ENCODE data around the gene KIFC3.
A peak's percentile ranks its signal among the peaks of the same experiment; 100 is the strongest.
"Not testable (repeated sequence)": the region's sequence is repeated elsewhere in the genome, so short reads cannot be mapped to it uniquely, and the experiment has no call there.

KIFC3 gene

DNA sequence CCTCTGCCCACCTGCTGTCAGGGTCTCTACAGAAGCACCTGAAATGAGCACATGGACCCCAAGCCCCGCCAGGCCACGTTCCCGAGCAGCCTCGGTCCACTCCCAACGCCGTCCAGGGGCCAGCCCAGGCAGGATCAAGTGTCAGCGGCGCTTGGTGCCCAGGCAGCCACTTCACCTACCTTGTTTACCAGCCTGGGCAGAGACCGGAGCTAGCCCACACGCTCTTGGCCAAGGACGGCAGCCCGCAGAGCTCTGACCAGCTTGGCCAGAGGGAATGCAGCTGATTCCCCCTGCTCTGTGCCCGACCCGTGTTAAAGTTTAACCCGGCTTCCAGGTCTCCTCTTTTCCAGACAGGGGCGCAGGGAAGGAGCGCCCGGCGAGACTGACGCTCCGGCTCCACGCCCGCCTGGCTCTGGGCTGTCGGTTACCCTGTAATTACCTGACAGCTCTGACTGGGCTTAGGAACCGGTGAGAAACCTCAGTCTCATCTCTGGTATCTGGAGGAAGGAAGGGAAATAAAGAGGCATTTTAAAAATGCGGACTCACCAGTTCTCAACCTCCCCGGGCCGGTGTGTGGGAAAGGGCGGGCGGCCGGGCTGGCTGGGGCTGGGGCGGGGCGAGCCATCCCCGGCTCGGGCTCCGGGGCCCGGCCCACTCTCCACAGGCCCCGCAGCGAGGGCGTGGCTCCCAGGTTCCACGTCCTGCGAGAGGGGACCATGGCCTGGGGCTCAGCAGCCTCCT, 4.6 kb downstream of the KIFC3 start:
- peak overlapping the region; percentile 43 for H3K27ac ChIP-seq
- TF ChIP-seq, protein P1, sequence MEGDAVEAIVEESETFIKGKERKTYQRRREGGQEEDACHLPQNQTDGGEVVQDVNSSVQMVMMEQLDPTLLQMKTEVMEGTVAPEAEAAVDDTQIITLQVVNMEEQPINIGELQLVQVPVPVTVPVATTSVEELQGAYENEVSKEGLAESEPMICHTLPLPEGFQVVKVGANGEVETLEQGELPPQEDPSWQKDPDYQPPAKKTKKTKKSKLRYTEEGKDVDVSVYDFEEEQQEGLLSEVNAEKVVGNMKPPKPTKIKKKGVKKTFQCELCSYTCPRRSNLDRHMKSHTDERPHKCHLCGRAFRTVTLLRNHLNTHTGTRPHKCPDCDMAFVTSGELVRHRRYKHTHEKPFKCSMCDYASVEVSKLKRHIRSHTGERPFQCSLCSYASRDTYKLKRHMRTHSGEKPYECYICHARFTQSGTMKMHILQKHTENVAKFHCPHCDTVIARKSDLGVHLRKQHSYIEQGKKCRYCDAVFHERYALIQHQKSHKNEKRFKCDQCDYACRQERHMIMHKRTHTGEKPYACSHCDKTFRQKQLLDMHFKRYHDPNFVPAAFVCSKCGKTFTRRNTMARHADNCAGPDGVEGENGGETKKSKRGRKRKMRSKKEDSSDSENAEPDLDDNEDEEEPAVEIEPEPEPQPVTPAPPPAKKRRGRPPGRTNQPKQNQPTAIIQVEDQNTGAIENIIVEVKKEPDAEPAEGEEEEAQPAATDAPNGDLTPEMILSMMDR (conservative IDR thresholded peaks at IDR 0.05), result no peak
- TF ChIP-seq ZFX (IDR thresholded peaks at IDR 0.05), result no peak

DNA sequence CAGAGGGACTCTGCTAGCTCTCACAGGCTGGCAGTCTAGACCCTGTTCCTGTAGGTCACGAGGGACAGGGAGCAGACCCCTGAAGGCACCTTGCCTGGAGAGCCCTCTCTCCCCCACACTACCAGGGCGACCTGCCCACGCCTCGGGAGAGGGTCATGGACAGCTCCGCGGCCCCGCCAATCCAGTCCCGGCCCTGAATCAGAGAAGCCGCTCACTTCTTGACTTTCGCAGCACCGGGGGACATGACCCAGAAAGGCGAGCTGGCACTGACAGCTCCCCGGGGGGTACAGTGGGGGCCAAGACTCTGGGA, 5.1 kb downstream of the KIFC3 start:
- TF ChIP-seq ZFX (IDR thresholded peaks at IDR 0.05), result no peak
- TF ChIP-seq, protein P1 (conservative IDR thresholded peaks at IDR 0.05), result no peak
- H3K27ac ChIP-seq, result peak overlapping the region; percentile 43

DNA sequence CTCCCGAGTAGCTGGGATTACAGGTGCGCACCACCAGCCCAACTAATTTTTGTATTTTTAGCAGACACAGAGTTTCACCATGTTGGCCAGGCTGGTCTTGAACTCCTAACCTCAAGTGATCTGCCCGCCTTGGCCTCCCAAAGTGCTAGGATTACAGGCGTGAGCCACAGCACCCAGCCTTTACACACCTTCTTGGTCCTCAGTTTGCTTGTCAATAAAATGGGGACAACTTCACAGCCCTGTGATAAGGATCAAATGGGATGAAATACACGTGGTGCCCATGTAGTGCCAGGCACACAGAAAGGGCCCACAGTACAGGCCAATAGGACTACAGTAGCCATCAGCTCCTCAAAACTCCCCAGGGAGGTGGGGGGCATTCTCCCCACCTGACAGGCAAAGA, 6.3 kb downstream of the KIFC3 start:
- H3K27ac ChIP-seq, result not testable (repeated sequence)

DNA sequence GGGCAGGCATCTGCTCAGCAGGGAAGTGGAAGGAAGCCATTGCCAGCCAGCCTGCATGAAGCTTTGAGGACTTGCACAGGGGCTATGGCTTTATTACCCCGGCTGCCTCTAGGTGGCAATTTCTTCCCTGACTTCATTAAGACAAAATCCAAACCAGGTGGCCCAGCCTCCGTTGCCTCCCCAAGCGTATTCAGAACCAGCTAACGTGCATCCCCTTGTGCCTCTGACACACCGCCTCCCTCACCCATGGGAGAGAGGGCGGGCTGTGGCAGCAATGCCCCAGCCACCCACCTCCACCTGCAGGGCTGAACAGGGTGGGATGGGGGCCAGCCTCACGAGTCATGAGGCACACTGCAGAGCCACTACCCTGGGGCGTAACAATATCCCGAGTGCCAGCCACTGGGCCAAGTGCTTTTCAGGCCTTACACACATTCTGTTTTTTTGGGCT, 6.8 kb downstream of the KIFC3 start:
- H3K27ac ChIP-seq, result no peak overlapping the region
- TF ChIP-seq ZFX (IDR thresholded peaks at IDR 0.05), result no peak
- TF ChIP-seq, protein P1 (conservative IDR thresholded peaks at IDR 0.05), result peak; percentile 68

DNA sequence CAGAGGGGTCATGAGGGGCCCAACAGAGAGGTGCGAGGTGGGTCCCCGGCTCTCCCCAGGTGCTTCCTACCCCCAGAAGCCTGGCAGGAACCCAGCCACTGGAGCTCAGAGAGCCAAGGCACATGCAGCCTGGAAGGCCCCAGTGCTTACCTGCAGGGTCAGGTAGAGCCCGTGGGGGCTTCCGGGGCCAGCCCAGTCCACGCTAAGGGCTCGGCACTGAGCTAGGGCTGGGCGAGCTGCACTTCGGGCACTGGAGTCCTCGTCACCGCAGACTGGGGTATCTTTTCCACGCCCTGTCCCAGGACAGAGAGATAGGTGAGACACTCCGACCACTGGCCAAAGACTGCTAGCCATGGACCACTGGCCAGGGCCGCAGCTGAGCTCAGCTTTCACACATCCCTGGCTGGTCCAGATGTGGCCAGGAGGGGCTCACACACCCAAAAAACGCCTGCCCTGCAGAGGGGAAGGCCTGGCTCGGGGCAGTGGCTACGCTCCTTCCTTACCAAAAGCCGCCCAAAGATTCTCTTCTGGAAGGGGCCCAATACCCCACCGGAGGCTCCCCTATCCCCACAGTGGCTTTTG, 7.4 kb downstream of the KIFC3 start:
- TF ChIP-seq, protein P1 (conservative IDR thresholded peaks at IDR 0.05), result no peak
- H3K27ac ChIP-seq, result no peak overlapping the region

DNA sequence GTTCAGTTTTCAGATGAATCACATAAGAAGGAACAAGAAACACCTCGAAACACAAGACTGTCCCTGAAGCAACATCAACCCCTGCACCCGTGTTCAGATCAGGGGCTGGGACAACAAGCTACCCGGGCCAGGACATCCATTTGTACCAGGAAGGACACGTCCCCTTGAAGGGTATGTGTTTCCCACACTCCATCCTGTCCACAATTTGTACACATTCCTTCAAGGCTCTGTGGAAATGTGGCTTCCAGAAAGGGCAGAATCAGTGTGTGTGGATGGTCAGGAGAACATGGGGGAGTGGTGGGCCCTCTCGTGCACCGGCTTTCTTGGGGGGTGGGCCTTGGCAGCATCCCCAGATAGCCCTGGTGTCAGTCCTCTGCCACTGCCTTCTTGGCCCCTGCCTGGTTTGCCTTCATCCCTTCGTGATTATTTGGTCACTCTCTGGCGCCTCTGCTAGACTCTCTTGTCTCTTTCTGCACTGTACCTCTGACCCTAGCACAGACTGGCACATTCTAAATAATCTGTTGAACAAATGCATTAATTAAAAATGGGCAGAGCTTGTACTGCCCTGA, 10.3 kb downstream of the KIFC3 start:
- TF ChIP-seq ZFX (IDR thresholded peaks at IDR 0.05), result no peak
- TF ChIP-seq, protein P1 (conservative IDR thresholded peaks at IDR 0.05), result no peak
- H3K27ac ChIP-seq, result no peak overlapping the region

DNA sequence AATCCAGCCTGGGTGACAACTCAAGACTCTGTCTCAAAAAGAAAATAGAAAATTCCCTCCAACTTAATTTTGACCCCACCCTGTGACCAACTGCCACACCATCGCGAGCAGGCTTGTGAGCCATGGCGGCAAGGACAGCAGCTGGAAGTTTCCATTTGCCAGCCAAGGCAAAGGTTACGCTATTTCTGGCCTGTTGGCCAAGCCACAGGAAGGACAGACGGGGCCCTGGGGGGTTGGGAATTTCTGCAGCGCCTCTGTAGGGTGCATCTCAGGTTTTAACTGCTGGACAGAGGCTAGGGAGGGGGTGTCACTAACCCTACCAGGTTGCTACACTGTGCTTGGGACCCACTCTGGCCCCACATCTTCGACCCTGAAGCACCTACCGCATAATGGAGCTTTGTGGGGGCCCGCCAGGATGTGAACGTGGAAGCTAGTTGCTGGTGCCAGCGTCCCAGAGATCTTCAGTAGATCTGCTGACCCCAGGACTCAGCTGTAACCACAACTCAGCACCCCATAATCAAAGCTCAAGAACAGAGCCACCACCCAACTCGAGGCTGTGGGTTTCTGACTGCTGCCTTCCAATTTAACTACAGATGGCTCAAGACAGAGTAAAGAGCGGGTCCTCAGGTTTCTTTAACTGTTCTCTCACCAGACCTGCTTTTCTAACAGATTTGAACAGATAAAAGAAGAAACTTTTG, 10.9 kb downstream of the KIFC3 start:
- no peak overlapping the region for H3K27ac ChIP-seq
- no peak for TF ChIP-seq ZFX (IDR thresholded peaks at IDR 0.05)
- TF ChIP-seq, protein P1 (conservative IDR thresholded peaks at IDR 0.05), result no peak

Measured in C4-2B (cell line).